ENCODE data around the gene CEL.

DNA sequence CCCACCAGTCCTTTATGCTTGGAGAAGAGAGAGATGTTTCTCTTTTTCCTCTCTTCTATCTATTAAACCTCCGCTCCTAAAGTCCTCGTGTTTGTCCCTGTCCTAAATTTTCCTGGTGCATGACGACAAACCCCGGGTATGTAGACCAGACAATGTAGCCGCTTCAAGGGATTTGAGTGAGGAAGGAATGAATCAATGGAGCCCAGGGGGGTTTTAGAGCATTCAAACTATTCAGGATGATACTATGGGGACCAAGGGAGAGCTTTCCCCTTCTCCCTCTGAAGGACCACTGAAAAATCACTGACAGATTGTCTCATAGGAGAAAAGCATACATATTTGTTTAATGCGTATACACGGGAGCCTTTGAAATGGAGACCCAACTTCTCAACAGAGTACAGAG, 18.4 kb downstream of the CEL start:
- TF ChIP-seq, protein P1, sequence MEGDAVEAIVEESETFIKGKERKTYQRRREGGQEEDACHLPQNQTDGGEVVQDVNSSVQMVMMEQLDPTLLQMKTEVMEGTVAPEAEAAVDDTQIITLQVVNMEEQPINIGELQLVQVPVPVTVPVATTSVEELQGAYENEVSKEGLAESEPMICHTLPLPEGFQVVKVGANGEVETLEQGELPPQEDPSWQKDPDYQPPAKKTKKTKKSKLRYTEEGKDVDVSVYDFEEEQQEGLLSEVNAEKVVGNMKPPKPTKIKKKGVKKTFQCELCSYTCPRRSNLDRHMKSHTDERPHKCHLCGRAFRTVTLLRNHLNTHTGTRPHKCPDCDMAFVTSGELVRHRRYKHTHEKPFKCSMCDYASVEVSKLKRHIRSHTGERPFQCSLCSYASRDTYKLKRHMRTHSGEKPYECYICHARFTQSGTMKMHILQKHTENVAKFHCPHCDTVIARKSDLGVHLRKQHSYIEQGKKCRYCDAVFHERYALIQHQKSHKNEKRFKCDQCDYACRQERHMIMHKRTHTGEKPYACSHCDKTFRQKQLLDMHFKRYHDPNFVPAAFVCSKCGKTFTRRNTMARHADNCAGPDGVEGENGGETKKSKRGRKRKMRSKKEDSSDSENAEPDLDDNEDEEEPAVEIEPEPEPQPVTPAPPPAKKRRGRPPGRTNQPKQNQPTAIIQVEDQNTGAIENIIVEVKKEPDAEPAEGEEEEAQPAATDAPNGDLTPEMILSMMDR (conservative IDR thresholded peaks at IDR 0.05; ENCODE audit: low read depth in 2 of 2), result no peak
- TF ChIP-seq, protein P2, sequence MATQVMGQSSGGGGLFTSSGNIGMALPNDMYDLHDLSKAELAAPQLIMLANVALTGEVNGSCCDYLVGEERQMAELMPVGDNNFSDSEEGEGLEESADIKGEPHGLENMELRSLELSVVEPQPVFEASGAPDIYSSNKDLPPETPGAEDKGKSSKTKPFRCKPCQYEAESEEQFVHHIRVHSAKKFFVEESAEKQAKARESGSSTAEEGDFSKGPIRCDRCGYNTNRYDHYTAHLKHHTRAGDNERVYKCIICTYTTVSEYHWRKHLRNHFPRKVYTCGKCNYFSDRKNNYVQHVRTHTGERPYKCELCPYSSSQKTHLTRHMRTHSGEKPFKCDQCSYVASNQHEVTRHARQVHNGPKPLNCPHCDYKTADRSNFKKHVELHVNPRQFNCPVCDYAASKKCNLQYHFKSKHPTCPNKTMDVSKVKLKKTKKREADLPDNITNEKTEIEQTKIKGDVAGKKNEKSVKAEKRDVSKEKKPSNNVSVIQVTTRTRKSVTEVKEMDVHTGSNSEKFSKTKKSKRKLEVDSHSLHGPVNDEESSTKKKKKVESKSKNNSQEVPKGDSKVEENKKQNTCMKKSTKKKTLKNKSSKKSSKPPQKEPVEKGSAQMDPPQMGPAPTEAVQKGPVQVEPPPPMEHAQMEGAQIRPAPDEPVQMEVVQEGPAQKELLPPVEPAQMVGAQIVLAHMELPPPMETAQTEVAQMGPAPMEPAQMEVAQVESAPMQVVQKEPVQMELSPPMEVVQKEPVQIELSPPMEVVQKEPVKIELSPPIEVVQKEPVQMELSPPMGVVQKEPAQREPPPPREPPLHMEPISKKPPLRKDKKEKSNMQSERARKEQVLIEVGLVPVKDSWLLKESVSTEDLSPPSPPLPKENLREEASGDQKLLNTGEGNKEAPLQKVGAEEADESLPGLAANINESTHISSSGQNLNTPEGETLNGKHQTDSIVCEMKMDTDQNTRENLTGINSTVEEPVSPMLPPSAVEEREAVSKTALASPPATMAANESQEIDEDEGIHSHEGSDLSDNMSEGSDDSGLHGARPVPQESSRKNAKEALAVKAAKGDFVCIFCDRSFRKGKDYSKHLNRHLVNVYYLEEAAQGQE (IDR thresholded peaks at IDR 0.05; ENCODE audit: unreplicated experiment), result no peak
- no peak for TF ChIP-seq EZH2 (IDR thresholded peaks at IDR 0.05; ENCODE audit: low read depth, unreplicated experiment)
- TF ChIP-seq CREB1 (CRISPR knock-in tag; IDR thresholded peaks at IDR 0.05; ENCODE audit: low read depth), result no peak
- TF ChIP-seq STAT1 (IDR thresholded peaks at IDR 0.05; ENCODE audit: unreplicated experiment), result no peak
